ENCODE data around the gene SEBOX. TPM values are rescaled to one million over a fixed set of nuclear protein-coding genes. Genes with fewer than 3 reads are reported as not detected.

The SEBOX gene, protein sequence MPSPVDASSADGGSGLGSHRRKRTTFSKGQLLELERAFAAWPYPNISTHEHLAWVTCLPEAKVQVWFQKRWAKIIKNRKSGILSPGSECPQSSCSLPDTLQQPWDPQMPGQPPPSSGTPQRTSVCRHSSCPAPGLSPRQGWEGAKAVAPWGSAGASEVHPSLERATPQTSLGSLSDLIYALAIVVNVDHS
- not detected for total RNA-seq

DNA sequence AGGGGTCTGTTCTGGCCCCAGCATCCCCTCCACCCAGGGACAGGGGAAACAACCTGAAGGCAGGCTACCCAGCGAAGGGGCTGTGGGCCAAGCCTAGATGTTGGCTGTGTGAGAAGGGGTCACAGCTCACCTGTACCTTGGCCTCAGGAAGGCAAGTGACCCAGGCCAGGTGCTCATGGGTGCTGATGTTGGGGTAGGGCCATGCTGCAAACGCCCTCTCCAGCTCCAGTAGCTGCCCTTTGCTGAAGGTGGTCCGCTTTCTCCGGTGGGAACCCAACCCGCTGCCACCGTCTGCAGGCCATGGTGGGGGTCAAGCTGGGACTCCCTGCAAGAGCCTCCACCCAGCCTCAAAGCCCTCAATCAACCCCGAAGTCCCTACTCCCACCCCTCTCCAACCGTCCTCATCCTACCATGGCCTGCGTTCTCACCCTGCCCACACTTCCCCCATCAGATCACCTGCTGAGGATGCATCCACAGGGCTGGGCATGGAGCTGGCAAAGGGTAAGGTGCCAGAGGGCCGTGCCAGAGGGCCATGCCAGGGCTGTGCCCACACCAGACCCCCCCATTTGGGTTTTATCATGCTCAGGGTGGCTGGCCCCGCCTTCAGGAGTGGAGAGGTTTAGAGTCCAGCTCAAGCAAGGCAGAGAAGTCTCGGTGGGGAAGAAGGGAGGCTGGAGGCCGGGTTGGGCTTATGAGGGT lies at the start of gene SEBOX:
SEBOX (minus strand) TSS at position 535 of the 699 bp plus-strand sequence; CDS start at position 487, 48 bp downstream.
- ChIA-PET CTCF (no interaction called here), POLR2A (no interaction called here)
- no peak for DNase-seq
- Mint-ChIP-seq H3K4me1 (no peaks in the 10 kb centered on the region), H3K27me3 (no peaks in the 10 kb centered on the region), H3K27ac (no peak within 1 kb of the TSS), H3K36me3 (ENCODE audit: low read depth) (peaks cover 12% of the 10 kb centered on the region), H3K9me3 (no peaks in the 10 kb centered on the region), H3K4me3 (no peak within 1 kb of the TSS)

DNA sequence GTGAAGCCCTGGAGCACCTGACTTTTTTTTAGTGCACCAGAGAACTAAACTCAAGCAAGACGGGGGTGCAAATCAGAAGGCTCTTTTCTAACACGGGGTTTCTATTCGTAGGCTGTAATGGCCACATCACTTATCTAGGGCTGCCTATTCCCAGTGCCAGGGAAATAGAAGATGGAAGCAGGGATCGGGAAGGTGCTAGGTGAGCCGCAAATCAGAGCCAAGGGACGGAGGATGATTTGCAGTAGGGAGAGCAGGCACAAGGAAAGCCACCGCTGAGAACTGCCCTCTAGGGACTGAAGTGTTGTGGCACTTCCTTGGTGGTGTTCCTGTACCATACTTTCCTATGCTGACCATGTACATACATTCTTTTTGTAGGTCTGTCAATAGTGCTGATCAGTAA lies 48.8 kb upstream of the SEBOX start:
- Mint-ChIP-seq H3K4me3 (no peak overlapping the region), H3K9me3 (no peaks in the 10 kb centered on the region), H3K4me1 (no peaks in the 10 kb centered on the region), H3K27me3 (peaks cover 28% of the 10 kb centered on the region), H3K27ac (no peak overlapping the region), H3K36me3 (ENCODE audit: low read depth) (no peaks in the 10 kb centered on the region)
- no peak for DNase-seq
- ChIA-PET POLR2A (no interaction called here), CTCF (interaction anchor here (0.7 kb wide), 1 partner anchor 83 kb away, joined by 5 read pairs; no protein-coding TSS in a partner anchor)

DNA sequence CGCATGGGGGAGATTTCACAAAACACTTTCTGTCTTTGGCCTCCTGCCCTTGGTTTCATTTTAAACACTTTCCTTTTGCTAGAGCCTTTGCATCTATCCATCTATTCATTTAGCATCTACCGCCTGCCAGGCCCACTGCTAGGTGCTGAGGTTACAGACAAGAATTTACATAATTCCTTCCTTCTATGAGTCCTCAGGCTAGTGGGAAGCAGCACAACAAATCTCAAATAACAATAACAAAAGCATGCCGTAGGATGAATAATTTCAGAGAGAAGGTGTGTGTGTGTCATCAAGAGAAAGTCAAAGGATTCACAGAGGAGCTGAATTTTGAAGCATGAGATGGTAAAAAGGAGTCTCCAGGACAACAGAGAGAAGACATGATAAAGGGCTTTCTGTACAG lies 47.1 kb upstream of the SEBOX start:
- no peak overlapping the region for H3K4me3 Mint-ChIP-seq
- H3K4me1 Mint-ChIP-seq = no peaks in the 10 kb centered on the region
- H3K9me3 Mint-ChIP-seq = no peaks in the 10 kb centered on the region
- H3K36me3 Mint-ChIP-seq (ENCODE audit: low read depth) = no peaks in the 10 kb centered on the region
- CTCF ChIA-PET = no interaction called here
- POLR2A ChIA-PET = no interaction called here
- DNase-seq = no peak
- peaks cover 28% of the 10 kb centered on the region for H3K27me3 Mint-ChIP-seq
- no peak overlapping the region for H3K27ac Mint-ChIP-seq

DNA sequence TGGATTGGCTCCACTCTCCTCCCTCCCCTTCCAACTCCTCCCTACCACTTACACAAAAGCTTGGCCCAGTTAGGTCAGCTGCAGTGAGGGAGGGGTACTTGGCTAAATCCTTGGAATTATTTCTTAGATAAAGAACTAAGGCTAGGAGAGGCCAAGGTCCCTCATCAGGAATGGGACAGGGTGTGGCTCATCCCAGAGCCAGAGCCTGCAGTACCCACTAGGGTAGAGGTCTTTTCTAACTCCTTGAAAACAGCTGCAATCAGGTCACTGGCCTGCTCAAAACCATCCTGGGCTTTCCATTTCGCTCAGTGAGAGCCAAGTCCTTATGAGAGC lies 42.9 kb upstream of the SEBOX start:
- Mint-ChIP-seq H3K4me3 (no peak overlapping the region), H3K36me3 (ENCODE audit: low read depth) (no peaks in the 10 kb centered on the region), H3K27ac (no peak overlapping the region), H3K9me3 (no peaks in the 10 kb centered on the region), H3K4me1 (peaks cover 7% of the 10 kb centered on the region), H3K27me3 (peaks cover 26% of the 10 kb centered on the region)
- DNase-seq = no peak
- ChIA-PET POLR2A (no interaction called here), CTCF (interaction anchor here (1.5 kb wide), 1 partner anchor 8 kb away, joined by 4 read pairs; no protein-coding TSS in a partner anchor)

DNA sequence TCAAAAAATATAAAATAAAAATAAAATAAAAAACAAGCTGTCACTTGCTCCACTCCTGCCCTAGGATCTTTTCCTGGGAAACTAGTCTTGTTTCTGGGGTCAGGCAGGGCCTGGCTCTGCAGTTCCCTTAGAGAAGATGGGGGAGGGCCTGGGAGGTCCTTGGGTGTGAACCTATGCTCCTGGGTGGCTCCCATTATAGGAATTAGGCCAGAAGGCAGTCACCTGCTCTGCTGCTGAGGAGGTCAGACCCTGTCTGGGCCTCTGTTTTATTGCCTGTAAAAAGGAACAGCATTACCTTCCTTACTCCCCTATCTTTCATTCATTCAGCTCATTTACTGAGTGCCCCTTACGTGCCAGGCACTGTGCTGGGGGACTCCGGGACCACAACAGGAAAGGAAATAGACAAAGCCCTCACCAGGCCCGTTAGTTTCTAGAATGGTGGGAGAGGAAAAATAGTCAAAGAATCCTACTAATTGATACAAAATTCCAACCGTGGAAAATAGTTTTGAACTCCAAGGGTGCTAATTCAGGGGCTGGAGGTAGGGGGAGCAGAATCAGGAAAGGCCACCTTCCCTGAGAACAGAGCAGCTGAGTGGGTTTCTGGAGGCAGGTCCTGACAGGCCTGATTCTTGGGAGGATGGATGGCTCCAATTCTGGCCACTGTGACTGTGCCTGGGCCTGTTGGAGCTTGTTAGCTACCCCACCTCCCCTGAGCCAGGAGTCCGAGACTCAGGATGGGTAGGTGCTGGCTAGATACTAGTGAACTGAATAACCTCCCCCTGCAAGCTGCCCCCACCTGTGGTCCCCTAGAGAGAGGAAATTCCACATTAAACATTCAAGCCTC lies 42.4 kb upstream of the SEBOX start:
- no peak overlapping the region for H3K4me3 Mint-ChIP-seq
- POLR2A ChIA-PET = no interaction called here
- CTCF ChIA-PET = interaction anchor here (1.0 to 1.5 kb wide), 3 partner anchors 9 to 50 kb away, joined by 3 to 4 read pairs (median 3); partner anchors contain the start of gene POLDIP2
- H3K27ac Mint-ChIP-seq = no peak overlapping the region
- H3K36me3 Mint-ChIP-seq (ENCODE audit: low read depth) = no peaks in the 10 kb centered on the region
- peaks cover 24% of the 10 kb centered on the region for H3K27me3 Mint-ChIP-seq
- peaks cover 7% of the 10 kb centered on the region for H3K4me1 Mint-ChIP-seq
- no peaks in the 10 kb centered on the region for H3K9me3 Mint-ChIP-seq
- no peak for DNase-seq

DNA sequence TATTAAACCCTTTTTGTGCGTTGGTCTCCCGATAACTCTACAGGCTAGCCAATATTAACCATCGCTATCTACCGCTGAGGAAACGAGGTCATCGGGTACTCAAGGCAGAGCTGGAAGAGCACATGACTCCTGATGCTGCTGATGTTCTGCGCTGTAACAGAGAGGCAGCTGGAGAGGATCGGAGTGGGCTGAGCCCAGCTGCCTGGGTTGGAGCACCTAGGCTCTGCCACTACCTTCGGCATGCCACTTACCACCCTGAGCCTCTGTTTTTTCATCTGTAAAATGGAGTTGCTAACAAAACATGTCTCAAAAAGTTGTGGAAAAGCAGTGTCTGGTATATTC lies 41.4 kb upstream of the SEBOX start:
- DNase-seq = no peak
- POLR2A ChIA-PET = no interaction called here
- Mint-ChIP-seq H3K9me3 (no peaks in the 10 kb centered on the region), H3K4me3 (peak overlapping the region; percentile 66), H3K36me3 (ENCODE audit: low read depth) (no peaks in the 10 kb centered on the region), H3K27ac (peak overlapping the region; percentile 20), H3K4me1 (peaks cover 10% of the 10 kb centered on the region), H3K27me3 (peaks cover 17% of the 10 kb centered on the region)
- CTCF ChIA-PET = interaction anchor here (1.0 to 1.4 kb wide), 2 partner anchors 11 to 49 kb away, joined by 3 read pairs; partner anchors contain the start of gene POLDIP2

DNA sequence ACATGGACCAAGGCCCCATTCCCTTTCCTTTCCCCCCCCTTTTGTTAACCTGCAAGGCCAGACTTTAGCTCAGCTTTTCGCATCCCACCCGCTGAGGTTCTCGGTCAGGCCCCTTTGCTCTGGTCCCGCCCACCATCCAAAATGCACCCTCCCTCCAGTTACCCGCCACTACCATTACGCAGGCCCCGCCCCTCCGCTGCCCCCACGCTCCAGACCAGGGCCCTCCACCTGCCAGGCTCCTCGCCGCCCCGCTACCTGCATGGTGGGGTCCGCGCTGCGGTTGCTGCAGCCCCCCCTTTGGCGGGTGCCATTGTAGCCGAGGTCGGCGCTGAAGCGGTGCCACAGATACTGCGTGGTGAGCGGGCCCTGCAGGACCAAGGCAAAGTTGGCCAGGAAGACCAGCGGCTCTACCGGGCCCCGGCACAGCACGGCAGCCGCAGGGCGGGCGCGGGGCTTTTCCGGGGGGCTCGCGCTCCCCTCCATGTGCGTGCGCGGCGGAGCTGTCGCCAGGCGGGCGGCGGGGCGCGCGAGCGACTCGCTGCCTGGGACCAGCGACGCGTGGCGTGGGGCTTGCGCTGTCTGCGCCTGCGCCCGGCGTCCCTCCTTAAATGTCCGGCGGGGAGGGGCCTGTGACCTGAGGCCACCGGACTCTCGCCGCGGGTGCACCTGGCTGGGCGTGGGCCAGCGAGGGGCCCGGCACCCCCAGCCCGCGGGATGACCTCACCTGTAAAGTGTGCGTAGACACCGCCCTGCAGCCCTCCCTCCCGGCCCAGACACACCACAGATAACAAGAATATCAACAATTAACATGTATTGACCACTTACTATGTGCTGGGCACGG lies 40.9 kb upstream of the SEBOX start, which contains the start of gene SLC46A1:
SLC46A1 (minus strand) TSS at position 581 of the 841 bp plus-strand sequence; CDS start at position 483, 98 bp downstream.
- CTCF ChIA-PET = interaction anchor here (1.4 to 3.2 kb wide), 2 partner anchors 10 to 11 kb away, joined by 5 to 13 read pairs; no protein-coding TSS in a partner anchor
- Mint-ChIP-seq H3K4me1 (peaks cover 10% of the 10 kb centered on the region), H3K27ac (peak within 1 kb of the TSS; percentile 20), H3K36me3 (ENCODE audit: low read depth) (no peaks in the 10 kb centered on the region), H3K9me3 (no peaks in the 10 kb centered on the region), H3K27me3 (peaks cover 17% of the 10 kb centered on the region), H3K4me3 (peak within 1 kb of the TSS; percentile 66)
- POLR2A ChIA-PET = interaction anchor here (0.6 kb wide), 1 partner anchor 141 kb away, joined by 3 read pairs; no protein-coding TSS in a partner anchor
- DNase-seq = peak; percentile 34

DNA sequence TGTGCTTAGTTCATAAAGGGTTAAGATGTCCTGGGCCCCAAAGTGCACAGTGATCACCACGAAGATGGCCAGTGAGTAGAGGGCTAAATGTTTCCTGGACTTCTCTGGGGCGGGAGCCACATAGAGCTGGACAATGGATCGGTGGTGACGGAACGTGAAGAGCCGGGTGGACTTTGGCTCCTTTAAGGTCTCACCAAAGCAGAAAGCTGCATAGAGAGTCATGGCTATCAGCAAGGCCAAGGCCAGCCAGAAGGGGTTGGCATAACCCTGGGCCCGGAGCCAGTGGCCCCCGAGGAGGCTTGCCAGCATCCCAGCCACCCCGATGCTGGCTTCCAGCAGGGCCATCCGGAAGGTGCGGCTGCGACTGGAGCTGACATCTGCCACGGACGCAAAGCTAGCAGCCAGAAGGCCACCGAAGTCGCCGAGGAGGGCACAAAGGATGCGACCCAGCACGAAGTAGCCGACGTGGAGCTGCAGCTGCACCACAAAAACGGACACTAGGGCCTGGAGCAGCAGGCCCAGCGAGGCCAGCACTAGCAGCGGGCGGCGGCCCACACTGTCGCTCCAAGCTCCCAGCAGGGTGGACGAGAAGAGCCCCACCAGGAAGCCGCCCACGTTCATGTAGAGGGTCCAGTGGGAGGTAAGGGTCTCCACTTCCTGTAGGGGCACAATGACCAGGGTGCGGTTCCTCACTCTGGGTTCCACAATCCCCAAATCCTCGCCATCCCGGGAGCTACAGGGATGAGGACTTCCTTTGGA lies 40.0 kb upstream of the SEBOX start:
- Mint-ChIP-seq H3K36me3 (ENCODE audit: low read depth) (no peaks in the 10 kb centered on the region), H3K4me1 (peaks cover 10% of the 10 kb centered on the region), H3K9me3 (no peaks in the 10 kb centered on the region), H3K27me3 (peaks cover 10% of the 10 kb centered on the region), H3K27ac (no peak overlapping the region), H3K4me3 (peak overlapping the region; percentile 66)
- POLR2A ChIA-PET = interaction anchor here (0.6 kb wide), 1 partner anchor 142 kb away, joined by 3 read pairs; no protein-coding TSS in a partner anchor
- no peak for DNase-seq
- CTCF ChIA-PET = interaction anchor here (1.4 to 3.2 kb wide), 3 partner anchors 9 to 12 kb away, joined by 4 to 13 read pairs (median 5); no protein-coding TSS in a partner anchor

DNA sequence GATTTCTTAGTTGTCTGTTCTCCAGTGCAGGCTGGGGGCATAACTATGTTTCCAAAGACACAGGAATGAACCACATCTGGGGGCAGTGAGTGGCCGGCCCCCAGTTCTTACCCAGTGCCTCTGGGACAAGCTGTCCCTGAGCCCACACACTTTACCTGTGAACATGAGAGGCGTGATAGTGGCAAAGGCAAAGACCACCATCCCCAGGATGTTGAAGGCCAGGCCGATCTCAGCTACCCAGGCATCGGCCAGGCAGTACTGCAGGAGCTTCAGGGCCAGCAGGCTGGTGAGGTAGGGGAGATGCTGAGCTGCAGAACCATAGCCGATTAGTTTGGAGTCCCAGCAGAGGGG lies 39.4 kb upstream of the SEBOX start:
- CTCF ChIA-PET = interaction anchor here (1.4 to 3.2 kb wide), 3 partner anchors 8 to 13 kb away, joined by 4 to 13 read pairs (median 5); no protein-coding TSS in a partner anchor
- Mint-ChIP-seq H3K4me3 (no peak overlapping the region), H3K27ac (no peak overlapping the region), H3K4me1 (peaks cover 10% of the 10 kb centered on the region), H3K9me3 (no peaks in the 10 kb centered on the region), H3K27me3 (peaks cover 9% of the 10 kb centered on the region), H3K36me3 (ENCODE audit: low read depth) (no peaks in the 10 kb centered on the region)
- DNase-seq = no peak
- POLR2A ChIA-PET = no interaction called here

DNA sequence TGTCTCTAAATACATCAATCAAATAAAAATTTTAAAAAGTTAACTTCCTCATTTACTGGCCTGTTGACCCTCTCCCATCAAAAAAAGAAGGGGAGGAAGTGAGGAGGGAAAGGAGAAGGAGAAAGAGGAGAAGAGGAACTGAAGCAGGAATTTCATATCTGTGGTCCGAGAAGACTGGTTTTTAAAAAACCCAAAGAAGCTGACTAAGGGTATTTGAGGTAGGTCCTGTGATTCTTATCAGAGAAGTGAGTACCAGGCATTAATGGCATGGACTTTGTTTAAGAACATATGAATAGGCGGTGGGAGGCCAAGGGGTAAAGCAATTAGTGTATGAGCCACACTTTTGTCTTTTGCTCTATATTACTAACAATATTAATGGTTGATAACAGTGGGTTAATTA lies 39.0 kb upstream of the SEBOX start:
- POLR2A ChIA-PET = no interaction called here

DNA sequence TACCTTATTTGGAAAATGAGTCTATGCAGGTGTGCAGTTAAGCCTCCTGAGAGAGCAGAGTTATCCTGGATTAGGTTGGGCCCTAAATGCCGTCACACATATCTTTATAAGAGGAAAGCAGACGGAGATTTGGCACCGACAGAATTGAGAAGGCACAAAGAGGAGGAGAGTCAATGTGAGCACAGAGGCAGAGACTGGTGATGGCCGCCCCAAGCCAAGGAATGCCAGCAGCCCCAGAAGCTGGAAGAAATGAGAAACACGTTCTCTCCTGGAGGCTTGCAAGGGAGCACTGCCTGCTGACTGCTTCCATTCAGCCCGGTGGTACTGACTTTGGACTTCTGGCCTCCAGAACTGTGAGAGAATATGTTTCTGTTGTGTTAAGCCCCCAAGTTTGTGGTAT lies 37.8 kb upstream of the SEBOX start:
- Mint-ChIP-seq H3K27ac (no peak overlapping the region), H3K27me3 (peaks cover 7% of the 10 kb centered on the region), H3K36me3 (ENCODE audit: low read depth) (no peaks in the 10 kb centered on the region), H3K4me3 (no peak overlapping the region), H3K4me1 (peaks cover 10% of the 10 kb centered on the region), H3K9me3 (no peaks in the 10 kb centered on the region)
- ChIA-PET CTCF (interaction anchor here (3.2 kb wide), 1 partner anchor 14 kb away, joined by 13 read pairs; no protein-coding TSS in a partner anchor), POLR2A (interaction anchor here (0.6 kb wide), 1 partner anchor 59 kb away, joined by 3 read pairs; no protein-coding TSS in a partner anchor)
- no peak for DNase-seq

More for the DNA sequence above, 39.0 kb upstream of the SEBOX start:
- Mint-ChIP-seq H3K9me3 (no peaks in the 10 kb centered on the region), H3K4me1 (peaks cover 10% of the 10 kb centered on the region), H3K27me3 (peaks cover 7% of the 10 kb centered on the region), H3K4me3 (no peak overlapping the region), H3K36me3 (ENCODE audit: low read depth) (no peaks in the 10 kb centered on the region), H3K27ac (no peak overlapping the region)
- CTCF ChIA-PET = interaction anchor here (0.6 to 3.2 kb wide), 5 partner anchors 8 to 26 kb away, joined by 3 to 13 read pairs (median 4); no protein-coding TSS in a partner anchor
- no peak for DNase-seq
